ENCODE results near the gene ERGIC3.
A peak's percentile ranks its signal among the peaks of the same experiment; 100 is the strongest.
"Not testable (repeated sequence)": the region's sequence is repeated elsewhere in the genome, so short reads cannot be mapped to it uniquely, and the experiment has no call there.

ERGIC3 gene

GRCh38 chr20:35517767-35518166 lies 24.1 kb upstream of the ERGIC3 start:
- DNase-seq (ENCODE audit: low spot score): not testable (repeated sequence)

DNA sequence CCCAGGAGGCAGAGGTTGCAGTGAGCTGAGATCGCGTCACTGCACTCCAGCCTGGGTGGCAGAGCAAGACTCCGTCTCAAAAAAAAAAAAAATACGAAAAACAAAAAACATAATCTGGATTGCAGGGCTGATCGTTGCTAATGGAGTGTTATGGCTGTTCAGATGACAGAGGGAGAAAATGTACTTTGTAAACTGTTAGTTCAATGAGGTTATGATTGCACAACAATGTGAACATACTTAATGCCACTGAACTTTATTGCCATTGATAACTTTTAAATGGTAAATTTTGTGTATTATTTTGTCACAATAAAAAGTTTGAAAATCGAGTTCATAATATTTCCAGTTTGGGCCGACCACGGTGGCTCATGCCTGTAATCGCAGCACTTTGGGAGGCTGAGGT lies 22.9 kb upstream of the ERGIC3 start:
- no peak for DNase-seq (ENCODE audit: low spot score)

GRCh38 chr20:35523298-35523888 lies 18.5 kb upstream of the ERGIC3 start:
- DNase-seq (ENCODE audit: low spot score): peak; percentile 57

DNA sequence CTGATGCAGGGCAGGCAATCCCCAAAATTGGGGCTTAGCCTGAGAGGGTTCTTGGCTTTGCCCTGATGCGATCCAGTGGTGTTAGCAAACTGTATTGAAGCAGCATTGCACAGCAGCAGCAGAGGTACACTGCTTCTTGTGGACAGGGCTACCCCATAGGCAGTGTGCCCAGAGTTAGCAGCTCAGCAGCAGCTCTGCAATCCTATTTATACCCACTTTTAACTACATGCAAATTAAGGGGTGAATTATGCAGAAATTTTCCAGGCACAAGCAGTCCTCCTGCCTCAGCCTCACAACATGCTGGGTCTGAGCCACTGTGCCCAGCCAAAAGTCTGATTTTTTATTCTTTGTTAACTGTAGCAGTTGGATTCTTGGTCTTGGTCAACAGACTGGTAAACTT lies 16.2 kb upstream of the ERGIC3 start:
- DNase-seq (ENCODE audit: low spot score): no peak

DNA sequence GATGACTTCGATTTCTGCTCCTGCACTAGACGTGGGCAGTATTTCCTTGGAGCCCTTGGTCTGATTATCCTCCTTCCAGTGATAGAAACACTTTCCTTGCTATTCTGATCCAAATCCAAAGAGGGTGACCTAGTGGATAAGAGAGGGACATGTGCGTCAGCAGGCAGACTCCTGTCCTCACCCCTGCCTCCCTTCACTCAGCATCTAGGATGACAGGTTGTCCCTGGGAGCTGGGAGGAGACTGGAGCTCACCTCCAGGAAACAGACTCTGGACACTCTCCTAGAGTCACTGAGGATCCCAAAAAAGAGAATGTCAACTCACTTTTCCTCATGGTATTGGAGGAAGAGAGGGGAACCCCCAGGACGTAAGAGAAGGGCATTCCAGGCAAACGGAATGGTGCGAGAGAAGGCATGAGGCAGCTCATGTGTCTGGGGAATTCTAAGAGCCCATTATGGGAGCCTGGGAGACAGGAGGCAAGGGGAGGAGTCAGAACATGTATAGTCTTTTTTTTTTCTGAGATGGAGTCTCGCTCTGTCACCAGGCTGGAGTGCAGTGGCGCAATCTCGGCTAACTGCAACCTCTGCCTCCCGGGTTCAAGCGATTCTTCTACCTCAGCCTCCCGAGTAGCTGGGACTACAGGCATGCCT lies 14.6 kb upstream of the ERGIC3 start:
- DNase-seq (ENCODE audit: low spot score): no peak

- no peak for DNase-seq (ENCODE audit: low spot score)
Measured at GRCh38 chr20:35529552-35529951, 12.3 kb upstream of the ERGIC3 start, which contains the start of gene C20orf173. C20orf173 (minus strand) TSS chr20:35529652; CDS start chr20:35529373, 279 bp downstream.

DNA sequence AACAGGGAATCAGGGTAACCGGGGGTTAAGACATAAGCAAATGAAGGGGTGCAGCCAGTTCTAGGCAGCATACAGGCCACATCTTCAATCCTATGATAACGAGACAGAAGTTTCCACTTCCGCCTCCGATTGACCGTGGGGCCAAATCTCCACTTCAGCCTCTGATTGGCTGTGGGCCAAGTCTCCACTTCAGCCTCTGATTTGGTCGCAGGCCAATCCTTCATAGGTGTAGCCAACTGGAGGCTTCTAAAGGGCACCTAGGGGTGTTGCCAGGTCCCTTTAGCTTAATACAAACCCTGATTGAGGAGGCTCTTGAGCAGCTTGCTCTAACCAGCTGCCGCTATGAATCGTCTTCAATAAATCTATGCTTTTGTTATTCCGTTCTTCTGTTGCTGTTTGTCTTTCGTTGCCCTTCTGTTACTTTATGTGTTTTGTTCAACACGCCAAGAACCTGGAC lies 2.1 kb upstream of the ERGIC3 start:
- DNase-seq (ENCODE audit: low spot score): peak; percentile 55

- no peak for DNase-seq (ENCODE audit: low spot score)
Measured at GRCh38 chr20:35541118-35541782, 628 bp upstream of the ERGIC3 start.

DNA sequence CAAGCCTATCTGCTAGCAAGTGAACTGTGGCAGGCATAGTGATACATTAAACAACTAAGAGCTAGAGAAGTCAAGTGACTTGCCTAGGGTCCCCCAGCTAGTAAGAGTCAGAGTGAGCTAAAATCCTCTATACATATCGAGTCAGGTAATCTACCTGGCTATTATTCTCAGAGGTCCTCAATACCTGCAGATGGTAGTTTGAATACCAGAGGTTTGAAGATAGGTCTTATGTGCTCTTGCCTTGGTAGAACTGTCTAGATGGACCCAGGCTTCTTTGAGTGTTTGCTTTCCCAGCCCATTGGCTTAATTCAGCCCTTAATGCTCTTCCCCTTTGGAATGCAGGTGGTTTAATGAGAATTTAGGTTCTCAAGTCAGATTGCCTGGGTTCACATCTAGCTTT lies 1.1 kb downstream of the ERGIC3 start:
- no peak for DNase-seq (ENCODE audit: low spot score)

DNA sequence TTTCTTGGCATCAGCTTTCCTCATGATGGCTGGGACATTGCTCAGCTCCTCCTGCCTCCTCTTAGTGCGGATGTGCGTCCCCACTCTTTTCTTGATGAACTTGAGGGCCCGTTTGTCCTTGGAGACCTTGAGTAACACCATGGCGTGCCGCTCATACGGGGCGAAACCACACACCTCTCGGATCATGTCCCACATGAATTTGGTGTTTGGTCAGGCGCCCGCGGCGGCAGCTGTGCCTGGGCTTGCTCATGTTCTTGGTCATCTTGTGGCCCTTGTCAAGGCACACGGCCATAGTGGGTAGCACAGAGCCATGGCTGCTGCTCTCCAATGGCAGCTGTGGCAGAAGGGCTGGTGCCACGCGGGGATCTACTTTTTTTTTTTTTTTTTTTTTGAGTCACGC lies 2.6 kb downstream of the ERGIC3 start:
- DNase-seq (ENCODE audit: low spot score): no peak

- not testable (repeated sequence) for DNase-seq (ENCODE audit: low spot score)
Measured at GRCh38 chr20:35544941-35545340, 3.1 kb downstream of the ERGIC3 start.

DNA sequence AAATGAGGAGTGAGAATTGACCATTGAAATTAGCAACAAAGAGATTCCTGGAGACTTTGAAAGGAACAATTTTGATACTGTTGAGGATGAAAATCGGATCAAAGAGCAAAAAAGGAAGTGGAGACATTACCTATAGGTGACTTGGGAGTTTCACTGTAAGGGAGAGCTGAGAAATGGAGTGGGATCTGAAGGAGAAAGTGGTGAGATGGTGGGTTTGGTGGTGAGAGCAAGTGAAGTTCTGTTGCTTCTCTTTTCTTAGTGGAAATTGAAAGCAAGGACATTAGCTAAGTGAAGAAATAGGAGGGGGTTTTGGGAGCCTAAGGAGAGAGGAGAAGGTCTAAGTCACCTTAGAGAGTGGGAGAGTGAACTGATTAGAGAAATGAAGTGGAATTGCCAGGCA lies 4.2 kb downstream of the ERGIC3 start:
- no peak for DNase-seq (ENCODE audit: low spot score)

DNA sequence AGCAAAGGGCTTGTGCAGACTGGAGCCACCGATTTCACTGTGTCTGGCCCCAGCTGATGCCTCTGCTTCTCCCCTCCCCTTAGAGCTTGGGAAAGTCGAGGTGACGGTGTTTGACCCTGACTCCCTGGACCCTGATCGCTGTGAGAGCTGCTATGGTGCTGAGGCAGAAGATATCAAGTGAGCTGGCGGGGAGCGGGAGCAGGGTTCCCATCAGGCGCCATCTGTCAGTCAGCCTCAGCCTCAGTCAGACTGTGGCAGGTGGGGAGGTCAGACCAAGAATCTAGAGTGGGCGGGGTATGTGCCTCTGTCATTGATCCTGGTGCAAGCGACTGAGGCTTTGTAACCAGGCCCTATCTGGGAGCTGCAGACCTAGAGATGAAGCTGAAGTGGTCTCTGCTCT lies 5.5 kb downstream of the ERGIC3 start:
- DNase-seq (ENCODE audit: low spot score): no peak

GRCh38 chr20:35551503-35551902 lies 9.6 kb downstream of the ERGIC3 start:
- no peak for DNase-seq (ENCODE audit: low spot score)

DNA sequence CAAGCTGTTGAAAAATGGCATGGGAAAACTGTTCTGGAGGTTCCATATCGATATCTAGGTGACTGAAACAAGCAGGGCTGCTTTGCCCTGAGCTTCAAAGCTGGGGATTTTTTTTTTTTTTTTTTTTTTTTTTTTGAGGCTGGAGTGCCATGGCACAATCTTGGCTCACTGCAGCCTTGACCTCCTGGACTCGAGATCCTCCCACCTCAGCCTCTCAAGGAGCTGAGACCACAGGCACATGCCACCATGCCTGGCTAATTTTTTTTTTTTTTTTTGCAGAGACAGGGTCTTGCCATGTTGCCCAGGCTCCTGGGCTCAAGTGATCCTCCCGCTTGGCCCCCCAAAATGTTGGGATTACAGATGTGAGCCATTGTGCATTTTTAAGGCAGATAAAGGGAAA lies 11.0 kb downstream of the ERGIC3 start:
- no peak for DNase-seq (ENCODE audit: low spot score)

DNA sequence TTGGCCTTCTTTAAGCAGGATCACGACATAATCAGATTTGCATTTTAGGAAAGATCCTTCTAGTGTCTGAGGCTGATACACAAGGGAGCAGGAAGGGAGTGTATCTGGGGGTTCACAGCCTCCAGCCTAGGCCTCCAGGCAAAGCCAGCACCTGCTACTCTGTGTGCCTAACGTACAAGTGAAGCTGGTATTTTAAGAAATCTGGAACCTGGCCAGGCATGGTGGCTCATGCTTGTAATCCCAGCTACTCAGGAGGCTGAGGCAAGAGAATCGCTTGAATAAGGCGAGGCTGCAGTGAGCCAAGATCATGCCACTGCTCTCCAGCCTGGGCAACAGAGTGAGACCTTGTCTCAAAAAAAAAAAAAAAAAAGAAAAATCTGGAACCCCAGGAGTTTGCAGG lies 13.6 kb downstream of the ERGIC3 start:
- DNase-seq (ENCODE audit: low spot score): not testable (repeated sequence)

- DNase-seq (ENCODE audit: low spot score): no peak
Measured at GRCh38 chr20:35555951-35556645, 14.2 kb downstream of the ERGIC3 start.

- DNase-seq (ENCODE audit: low spot score): no peak
Measured at GRCh38 chr20:35556871-35557270, 15.0 kb downstream of the ERGIC3 start.

GRCh38 chr20:35558451-35558850 lies 16.6 kb downstream of the ERGIC3 start:
- no peak for DNase-seq (ENCODE audit: low spot score)

DNA sequence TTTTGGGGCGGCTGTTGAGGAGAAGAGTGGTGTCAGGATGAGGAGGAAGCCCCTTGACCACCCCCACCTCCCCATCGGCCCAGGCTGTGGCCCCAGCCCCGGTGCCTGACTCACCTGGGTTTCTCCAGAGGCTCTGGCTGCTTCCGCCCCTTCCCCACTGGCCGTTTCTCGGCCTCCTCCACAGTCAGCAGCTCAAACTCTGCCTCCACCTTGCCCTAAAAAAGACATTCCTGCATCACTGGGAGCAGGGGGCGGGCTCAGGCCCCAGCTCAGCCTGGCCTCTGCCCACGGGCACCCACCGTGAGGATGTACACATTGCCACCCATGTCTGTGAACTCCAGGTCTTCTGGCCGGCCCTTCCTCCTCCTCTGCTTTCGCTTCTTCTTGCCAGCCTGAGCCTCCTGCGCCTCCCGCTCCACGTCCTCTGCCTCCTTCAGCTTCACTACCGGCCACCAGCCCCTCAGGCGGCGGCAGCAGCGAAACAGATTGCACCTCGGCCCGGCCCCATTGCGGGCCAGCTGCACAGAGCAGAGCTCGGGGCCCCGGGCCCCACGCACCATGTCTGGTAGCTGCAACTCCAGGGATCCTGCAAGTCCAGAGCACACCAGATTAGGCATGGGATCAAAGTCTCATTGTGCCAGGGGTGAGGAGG lies 17.3 kb downstream of the ERGIC3 start:
- DNase-seq (ENCODE audit: low spot score): no peak

- no peak for DNase-seq (ENCODE audit: low spot score)
Measured at GRCh38 chr20:35560105-35560511, 18.2 kb downstream of the ERGIC3 start.

DNA sequence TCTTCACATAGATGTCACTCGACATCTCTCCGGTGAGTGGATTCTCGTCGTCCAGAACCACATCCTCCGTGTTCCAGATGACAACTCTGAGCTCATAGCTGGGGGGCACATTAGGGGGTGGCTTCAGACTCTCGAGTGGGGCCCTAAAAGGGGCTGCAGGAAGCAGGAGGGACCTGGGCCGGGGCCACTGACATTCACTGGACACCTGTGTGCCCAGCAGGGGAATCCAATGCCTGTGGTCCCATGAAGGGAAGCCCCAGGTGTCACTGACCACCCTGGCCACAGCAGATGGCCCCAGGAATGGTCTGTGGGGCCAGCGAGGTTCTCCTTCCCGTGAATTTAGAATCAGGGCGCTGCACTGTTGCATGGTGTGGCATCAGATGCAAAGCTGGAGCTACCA lies 18.7 kb downstream of the ERGIC3 start:
- DNase-seq (ENCODE audit: low spot score): no peak

All from germinal center (tissue), 1 donor.